HG02884 (cell line): ENCODE results near the gene XRCC4.
A peak's percentile ranks its signal among the peaks of the same experiment; 100 is the strongest.
"Not testable (repeated sequence)": the region's sequence is repeated elsewhere in the genome, so short reads cannot be mapped to it uniquely, and the experiment has no call there.

Source experiments
- ATAC-seq: cut with Tn5 transposase; IDR thresholded peaks from one replicate; pipeline ENCODE4 v1.9.1; 2021; ENCODE audit warnings: mild to moderate bottlenecking, moderate library complexity; ENCODE audit not compliant: unreplicated experiment

The XRCC4 gene

GRCh38 chr5:83076742-83077661 is at the start of gene XRCC4, which contains the start of gene TMEM167A:
TSS of gene XRCC4 (plus strand) at chr5:83077547. CDS start at chr5:83104920, 27,373 bp downstream.
TSS of gene TMEM167A (minus strand) at chr5:83077394. CDS start at chr5:83077323, 71 bp downstream.
- ATAC-seq = peak; percentile 98

GRCh38 chr5:83029912-83030311 is 47.4 kb upstream of the XRCC4 start:
- no peak for ATAC-seq

DNA sequence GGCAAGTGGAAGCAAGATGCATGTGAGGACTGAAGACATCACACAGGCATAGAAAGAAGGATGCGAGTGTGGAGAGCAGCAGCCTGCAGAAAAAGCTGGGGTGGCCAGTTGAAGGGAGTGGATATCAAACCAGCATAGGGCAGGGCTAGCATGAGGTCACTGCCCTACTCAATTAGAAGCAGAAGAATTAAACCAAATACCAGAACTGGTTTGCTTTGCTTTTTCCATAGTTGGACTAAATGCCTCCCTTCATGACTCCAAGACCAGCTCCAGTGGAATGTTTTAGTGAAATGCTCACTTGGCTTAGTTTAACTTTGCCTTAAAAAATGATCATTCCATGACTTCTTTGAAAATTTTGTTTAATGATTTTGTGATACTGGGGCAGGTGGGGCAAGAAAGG is 46.0 kb upstream of the XRCC4 start:
- ATAC-seq = no peak

GRCh38 chr5:83034036-83034435 is 43.3 kb upstream of the XRCC4 start:
- no peak for ATAC-seq

GRCh38 chr5:83034528-83035207 is 42.7 kb upstream of the XRCC4 start:
- no peak for ATAC-seq

DNA sequence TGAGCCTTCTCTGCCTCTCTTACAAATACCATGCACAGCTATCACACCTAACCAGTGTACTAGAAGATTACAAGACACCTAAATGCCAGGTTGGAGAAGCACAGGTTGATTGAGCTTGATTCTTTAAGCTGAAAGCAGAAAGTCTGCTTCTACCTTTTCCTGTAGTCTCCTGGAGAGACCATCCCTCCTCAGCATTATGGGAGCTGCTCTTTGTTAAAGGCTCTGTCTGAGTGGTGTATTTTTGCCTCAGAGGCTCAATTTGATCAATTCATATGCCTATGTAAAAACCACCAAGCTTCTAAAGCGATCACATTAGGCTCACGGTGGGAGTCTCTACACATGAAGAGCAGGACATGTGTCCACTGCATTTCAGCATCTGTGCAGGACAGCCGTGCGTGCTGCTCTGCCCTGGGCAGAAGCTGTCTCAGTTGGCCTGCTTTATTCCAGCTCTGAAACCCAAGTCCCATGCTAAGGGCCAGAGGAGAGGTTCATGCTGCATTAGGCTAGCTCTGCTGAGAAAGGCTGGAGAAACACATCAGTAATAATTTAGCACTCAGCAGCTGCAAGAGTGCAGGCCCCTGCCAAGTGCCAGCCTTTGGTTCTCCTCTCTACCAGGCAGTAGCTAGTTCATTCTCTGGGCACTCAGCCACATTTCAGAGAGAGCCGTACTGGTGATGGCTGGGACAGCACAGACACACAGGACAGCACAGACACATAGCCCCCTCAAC is 41.8 kb upstream of the XRCC4 start:
- ATAC-seq = no peak

- no peak for ATAC-seq
These were observed 40.3 kb upstream of the XRCC4 start for GRCh38 chr5:83036991-83037575.

DNA sequence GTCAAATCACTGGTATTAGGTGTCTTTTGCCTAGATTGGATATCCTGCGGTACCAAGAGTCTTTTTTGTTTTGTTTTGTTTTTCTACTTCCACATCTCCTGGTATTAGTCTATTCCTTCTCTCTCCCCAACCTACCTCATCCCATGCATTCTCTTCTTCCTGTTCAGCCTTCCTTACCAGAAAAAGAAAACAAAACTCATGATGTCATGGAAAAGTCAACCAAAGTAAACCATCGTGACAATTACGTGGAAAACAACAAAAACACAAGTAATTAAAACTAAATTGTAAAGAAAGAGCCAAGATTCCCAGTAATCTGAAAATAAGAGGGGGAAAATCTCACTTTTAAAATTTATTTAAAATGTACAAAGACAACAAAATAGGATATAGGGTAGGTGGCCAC is 38.4 kb upstream of the XRCC4 start:
- ATAC-seq = no peak

- no peak for ATAC-seq
These were observed 34.8 kb upstream of the XRCC4 start for GRCh38 chr5:83042507-83042906.

DNA sequence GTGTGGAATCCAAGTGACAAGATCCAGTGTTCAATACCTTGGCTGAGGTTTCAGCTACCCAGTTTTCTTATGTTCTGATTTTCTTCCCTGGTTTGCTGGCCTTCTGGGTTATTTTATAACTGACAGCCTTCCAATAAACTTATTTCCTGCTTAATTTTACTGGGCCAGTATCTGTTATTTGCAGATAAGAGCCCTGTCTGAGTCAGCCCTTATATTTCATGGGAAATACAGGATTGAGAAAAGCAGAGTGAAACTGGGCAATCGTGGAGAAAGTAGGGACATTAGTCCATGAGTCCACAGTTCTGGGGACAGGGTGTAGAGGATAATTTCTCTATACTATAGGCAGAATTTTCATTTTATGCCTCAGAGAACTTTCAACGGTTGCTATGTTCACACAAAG is 32.4 kb upstream of the XRCC4 start:
- ATAC-seq = no peak

- ATAC-seq = no peak
These were observed 29.1 kb upstream of the XRCC4 start for GRCh38 chr5:83048277-83048676.

DNA sequence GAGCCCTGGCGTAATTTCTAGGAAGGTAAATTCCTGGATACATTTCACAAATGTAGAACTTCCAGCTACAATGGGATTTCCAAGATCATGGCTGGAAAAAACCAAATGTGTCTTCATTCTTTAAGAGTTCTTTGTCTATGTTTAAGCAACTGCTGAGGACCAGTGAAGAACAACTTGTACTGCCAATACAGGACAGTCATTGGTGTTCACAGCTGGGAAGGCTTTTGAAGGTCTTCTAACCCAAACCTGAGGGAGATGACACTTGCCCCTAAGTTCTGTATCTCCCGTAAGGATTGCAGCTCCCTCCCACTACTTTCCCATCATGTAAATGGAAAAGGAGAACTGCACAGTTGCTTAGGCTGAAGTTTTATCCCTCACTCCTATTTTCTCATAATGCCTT is 28.5 kb upstream of the XRCC4 start:
- no peak for ATAC-seq

DNA sequence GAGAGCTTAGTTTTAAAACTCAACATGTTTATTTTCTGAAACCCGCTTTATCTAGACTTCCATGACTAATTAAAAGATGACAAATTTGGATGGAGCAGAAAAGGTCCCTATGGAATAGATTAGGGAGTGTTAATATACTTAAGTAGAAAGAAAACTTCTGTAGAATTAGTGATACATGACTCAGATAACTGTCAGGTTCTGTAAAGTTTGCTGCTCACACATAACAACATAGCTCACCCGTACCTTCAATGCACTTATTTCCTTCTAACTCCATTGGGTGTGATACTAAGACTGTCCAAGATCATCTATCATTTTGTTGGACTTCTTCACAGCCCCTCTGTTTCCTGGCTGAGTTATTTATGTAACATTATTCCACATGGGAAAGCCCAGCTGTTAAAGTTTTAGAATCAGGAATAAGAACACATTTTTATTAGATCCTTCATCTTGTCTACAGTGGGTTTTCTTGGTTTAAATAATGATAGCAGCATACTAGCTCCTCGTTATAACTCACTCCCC is 27.9 kb upstream of the XRCC4 start:
- no peak for ATAC-seq

DNA sequence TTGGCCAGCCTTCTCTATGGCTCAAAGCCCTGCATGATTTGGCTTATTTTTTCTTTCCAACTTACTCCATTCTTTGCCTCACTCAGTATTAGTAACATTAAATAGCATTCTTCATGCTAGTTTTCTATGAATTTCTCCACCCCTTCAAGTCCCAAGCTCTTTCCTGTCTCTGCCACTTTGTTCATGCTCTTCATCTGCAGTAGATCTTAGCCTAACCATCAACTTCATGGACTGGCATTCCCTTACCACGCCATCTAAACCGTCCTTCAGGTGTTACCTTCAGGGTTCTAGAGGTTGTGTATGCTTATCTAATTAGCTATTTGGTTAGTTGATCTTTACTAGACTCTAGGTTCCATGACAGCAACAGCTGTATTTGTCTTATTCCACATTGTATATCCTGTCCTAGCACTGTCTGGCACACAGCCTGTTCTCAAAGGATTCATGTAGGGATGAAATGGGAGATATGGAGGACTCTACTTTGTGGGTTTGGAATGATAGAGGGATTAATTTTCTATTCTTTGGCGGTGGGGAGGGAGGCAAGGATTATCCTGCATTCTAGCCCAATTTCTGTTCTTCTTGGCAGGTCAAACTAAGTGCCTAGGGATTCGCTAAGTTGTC is 26.5 kb upstream of the XRCC4 start:
- ATAC-seq = no peak

GRCh38 chr5:83055166-83055565 is 22.2 kb upstream of the XRCC4 start:
- ATAC-seq = no peak

DNA sequence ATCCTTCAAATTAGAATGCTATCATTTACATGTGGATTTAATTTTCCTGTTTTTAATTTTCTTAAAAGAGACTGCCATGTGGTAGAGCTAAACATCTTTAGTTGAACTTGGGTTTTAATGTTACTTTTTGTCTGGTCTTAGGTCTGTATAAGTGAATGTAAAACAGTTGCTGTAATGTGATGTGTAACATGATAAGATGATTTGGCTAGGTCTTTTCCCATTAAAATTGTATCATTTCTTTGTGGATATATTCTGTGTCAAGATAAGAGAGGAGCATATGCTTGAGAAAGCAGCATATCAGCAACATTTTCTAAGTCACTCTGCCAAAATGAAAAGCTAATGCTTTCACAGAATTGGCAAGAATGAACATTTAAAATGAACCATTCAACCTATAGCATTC is 18.6 kb upstream of the XRCC4 start:
- ATAC-seq = no peak

DNA sequence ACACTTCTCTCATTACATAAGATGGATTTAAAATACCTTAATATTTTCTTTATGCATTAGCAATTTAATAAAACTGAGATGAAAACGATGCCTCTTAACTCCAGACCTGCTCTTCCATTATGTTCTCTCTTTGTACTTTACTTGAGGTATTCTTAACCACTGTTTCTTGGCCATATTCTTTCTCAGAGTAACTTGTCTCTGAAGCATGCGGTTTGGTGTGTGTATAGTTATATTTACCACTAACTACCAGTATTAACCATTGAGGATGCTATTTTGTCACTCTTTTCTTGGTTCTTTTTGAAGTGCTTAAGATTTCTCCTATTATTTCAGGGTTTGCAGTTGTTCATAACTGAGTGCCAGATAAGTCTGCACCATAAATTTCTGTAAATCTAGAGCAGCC is 18.0 kb upstream of the XRCC4 start:
- ATAC-seq = no peak

DNA sequence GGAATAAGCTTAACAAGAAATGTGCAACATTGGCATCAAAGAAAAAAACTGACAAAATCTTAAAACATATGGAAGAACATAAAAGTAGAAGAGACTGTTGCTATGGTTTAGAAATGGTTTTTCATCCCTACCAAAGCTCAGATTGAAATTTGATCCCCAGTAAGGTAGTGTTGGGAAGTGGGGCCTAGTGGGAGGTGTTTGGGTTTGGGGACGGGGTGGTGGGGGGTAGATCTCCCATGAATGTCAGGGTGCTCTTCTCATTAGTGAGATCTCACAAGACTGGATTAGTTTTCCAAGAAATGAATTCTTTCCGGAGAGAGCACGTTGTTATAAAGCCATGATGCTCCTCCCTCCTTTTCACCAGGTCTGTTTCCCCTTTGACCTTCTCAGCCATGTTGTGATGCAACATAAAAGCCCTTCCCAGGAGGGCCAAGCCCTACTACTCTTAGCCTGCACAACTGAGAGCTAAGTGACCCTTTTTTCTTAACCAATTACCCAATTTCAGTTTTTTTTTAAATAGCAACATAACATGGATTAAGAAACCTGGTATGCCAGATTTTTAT is 10.7 kb upstream of the XRCC4 start:
- no peak for ATAC-seq

DNA sequence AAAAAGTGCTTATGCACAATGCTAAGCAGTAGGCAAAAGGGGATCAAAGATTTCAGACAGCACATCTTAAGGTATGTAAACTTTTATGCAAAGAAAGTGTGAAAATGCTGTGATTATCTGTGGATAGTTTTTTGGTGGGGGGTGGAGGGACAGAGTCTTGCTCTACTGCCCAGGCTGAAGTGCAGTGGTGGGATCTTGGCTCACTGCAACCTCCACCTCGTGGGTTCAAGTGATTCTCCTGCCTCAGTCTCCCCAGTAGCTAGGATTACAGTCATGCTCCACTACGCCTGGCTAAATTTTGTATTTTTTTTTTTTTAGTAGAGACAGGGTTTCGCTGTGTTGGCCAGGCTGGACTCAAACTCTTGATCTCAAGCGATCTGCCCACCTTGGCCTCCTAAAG is 10.0 kb upstream of the XRCC4 start:
- not testable (repeated sequence) for ATAC-seq
